Measurements from ENCODE around the gene DUSP9.

DUSP9 gene

DNA sequence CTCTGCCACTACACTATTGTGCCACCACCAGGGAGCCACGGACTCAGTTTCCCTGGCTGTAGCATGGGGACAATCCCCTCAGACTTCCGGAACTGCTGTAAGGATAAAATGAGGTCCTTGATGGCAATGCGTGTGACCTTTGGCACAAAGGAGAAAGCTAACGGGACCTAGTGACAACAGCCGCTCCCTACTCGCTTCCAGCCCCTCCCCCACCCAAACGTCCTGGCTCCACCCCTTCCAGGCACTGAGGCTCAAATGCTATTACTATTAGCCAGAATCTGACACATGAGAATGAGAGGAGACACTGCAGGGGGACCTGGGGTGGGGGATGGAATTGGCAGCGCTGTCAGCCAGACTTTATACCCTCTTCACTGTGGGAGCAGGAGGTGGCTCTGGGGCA lies 5.4 kb upstream of the DUSP9 start:
- Histone ChIP-seq H3K27me3 (ENCODE audit: control insufficient read depth in 2 of 2, insufficient read depth in 2 of 2, low read length in 2 of 2) (peaks cover 19 to 41% of the 10 kb centered on the region in 2 donors), H3K9ac (ENCODE audit: low read depth in 1 of 2, low read length in 2 of 2) (no peak overlapping the region), H3K4me3 (ENCODE audit: low read length in 2 of 2) (no peak overlapping the region), H3K36me3 (ENCODE audit: control insufficient read depth in 2 of 2, insufficient read depth in 2 of 2, low read length in 2 of 2) (no peaks in the 10 kb centered on the region), H3K27ac (ENCODE audit: low read depth in 2 of 2, low read length in 2 of 2) (no peak overlapping the region), H3K4me1 (ENCODE audit: control insufficient read depth in 2 of 2, insufficient read depth in 2 of 2, low read length in 2 of 2) (peaks cover 0 to 4% of the 10 kb centered on the region in 2 donors), H3K9me3 (ENCODE audit: control insufficient read depth in 2 of 2, low read length in 2 of 2) (no peaks in the 10 kb centered on the region)

- Histone ChIP-seq H3K9me3 (ENCODE audit: control insufficient read depth in 2 of 2, low read length in 2 of 2) (no peaks in the 10 kb centered on the region), H3K36me3 (ENCODE audit: control insufficient read depth in 2 of 2, insufficient read depth in 2 of 2, low read length in 2 of 2) (no peaks in the 10 kb centered on the region), H3K4me1 (ENCODE audit: control insufficient read depth in 2 of 2, insufficient read depth in 2 of 2, low read length in 2 of 2) (peaks cover 0 to 4% of the 10 kb centered on the region in 2 donors), H3K27me3 (ENCODE audit: control insufficient read depth in 2 of 2, insufficient read depth in 2 of 2, low read length in 2 of 2) (peaks cover 20 to 43% of the 10 kb centered on the region in 2 donors), H3K27ac (ENCODE audit: low read depth in 2 of 2, low read length in 2 of 2) (no peak overlapping the region), H3K4me3 (ENCODE audit: low read length in 2 of 2) (no peak overlapping the region), H3K9ac (ENCODE audit: low read depth in 1 of 2, low read length in 2 of 2) (no peak overlapping the region)
These were observed 4.8 kb upstream of the DUSP9 start for GRCh38 chrX:153642051-153642654.

DNA sequence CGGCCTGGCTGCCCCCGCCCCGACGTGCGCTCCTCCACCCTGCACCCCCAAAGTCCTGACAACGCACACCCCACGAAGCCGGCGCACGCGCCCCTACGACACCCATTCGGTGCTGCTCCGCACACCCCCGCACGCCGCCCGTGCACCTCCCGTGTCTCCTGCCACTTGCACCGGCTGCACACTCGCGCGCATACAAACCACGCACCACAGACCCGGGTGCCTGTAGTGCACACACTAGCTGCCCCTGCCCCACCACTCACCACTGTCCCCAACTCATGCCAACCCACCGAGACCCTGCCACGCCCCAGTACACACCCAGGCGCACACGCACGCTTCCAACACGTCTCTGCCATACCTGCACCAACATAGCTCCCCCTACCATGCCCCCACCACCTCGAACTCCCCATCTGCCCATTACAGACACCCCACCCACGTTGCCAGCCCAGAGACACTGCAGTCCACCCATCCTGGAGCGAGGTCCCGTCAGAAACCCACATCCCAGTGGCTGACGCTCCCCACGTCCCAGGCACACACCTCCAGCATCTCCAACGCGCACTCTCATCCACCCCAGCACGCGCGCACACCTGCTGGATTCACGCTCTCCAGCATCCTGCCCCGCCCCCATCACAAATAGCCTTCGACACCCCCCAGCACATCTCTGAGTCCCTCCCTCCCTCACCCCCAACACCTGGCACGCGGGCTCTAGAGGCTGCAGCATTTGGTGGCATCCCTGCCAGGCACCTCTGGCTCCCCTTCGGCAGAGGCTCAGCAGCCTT lies 4.2 kb upstream of the DUSP9 start:
- no peak overlapping the region for H3K4me3 ChIP-seq (ENCODE audit: low read length in 2 of 2)
- peaks cover 20 to 43% of the 10 kb centered on the region in 2 donors for H3K27me3 ChIP-seq (ENCODE audit: control insufficient read depth in 2 of 2, insufficient read depth in 2 of 2, low read length in 2 of 2)
- H3K9ac ChIP-seq (ENCODE audit: low read depth in 1 of 2, low read length in 2 of 2), result no peak overlapping the region
- no peaks in the 10 kb centered on the region for H3K36me3 ChIP-seq (ENCODE audit: control insufficient read depth in 2 of 2, insufficient read depth in 2 of 2, low read length in 2 of 2)
- H3K4me1 ChIP-seq (ENCODE audit: control insufficient read depth in 2 of 2, insufficient read depth in 2 of 2, low read length in 2 of 2), result peaks cover 0 to 4% of the 10 kb centered on the region in 2 donors
- no peak overlapping the region for H3K27ac ChIP-seq (ENCODE audit: low read depth in 2 of 2, low read length in 2 of 2)
- H3K9me3 ChIP-seq (ENCODE audit: control insufficient read depth in 2 of 2, low read length in 2 of 2), result no peaks in the 10 kb centered on the region

- no peaks in the 10 kb centered on the region for H3K36me3 ChIP-seq (ENCODE audit: control insufficient read depth in 2 of 2, insufficient read depth in 2 of 2, low read length in 2 of 2)
- peak overlapping the region in 1 of 2 donors; percentile 13 for H3K4me3 ChIP-seq (ENCODE audit: low read length in 2 of 2)
- no peak overlapping the region for H3K27ac ChIP-seq (ENCODE audit: low read depth in 2 of 2, low read length in 2 of 2)
- peaks cover 0 to 4% of the 10 kb centered on the region in 2 donors for H3K4me1 ChIP-seq (ENCODE audit: control insufficient read depth in 2 of 2, insufficient read depth in 2 of 2, low read length in 2 of 2)
- peaks cover 26 to 45% of the 10 kb centered on the region in 2 donors for H3K27me3 ChIP-seq (ENCODE audit: control insufficient read depth in 2 of 2, insufficient read depth in 2 of 2, low read length in 2 of 2)
- no peak overlapping the region for H3K9ac ChIP-seq (ENCODE audit: low read depth in 1 of 2, low read length in 2 of 2)
- no peaks in the 10 kb centered on the region for H3K9me3 ChIP-seq (ENCODE audit: control insufficient read depth in 2 of 2, low read length in 2 of 2)
These were observed 3.3 kb upstream of the DUSP9 start for GRCh38 chrX:153643431-153644351.

DNA sequence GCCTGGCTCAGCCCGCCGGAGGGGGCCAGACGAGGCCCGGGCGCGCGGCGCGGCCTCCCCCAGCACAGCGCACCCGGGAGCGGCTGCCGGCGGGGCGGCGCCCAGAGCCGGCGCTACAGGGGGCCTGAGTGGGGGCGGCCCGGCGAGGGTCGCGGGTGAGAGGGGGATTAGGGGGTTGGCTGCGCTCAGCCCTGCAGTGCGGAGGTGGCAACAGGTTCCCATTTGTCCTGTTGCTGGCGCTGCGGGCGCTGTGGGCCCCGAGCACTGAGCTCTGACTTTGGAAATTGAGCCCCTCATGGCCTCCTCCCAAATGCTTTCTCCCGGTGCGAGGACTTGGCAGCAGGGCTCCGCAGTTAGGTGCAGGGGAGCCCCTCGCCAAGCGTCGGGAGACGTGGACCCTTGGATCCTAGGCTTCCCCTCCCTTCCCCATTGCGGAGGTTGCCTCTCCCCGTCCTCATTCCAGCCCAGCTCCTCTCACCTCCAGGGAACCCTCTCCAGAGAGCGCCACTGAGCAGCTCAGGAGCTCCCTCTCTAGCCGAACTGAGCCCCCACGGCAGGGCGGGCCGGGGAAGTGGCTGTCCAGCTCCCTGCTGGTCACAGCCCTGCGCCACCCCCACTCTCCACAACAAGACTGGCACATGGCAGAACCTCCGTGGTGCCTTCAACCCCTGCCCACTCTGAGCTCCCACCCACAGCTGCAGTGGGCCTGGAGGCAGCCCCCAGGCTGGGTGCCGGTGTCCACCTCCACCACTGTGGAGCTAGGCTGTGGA lies 2.5 kb upstream of the DUSP9 start:
- Histone ChIP-seq H3K27ac (ENCODE audit: low read depth in 2 of 2, low read length in 2 of 2) (no peak overlapping the region), H3K36me3 (ENCODE audit: control insufficient read depth in 2 of 2, insufficient read depth in 2 of 2, low read length in 2 of 2) (no peaks in the 10 kb centered on the region), H3K4me1 (ENCODE audit: control insufficient read depth in 2 of 2, insufficient read depth in 2 of 2, low read length in 2 of 2) (peaks cover 0 to 4% of the 10 kb centered on the region in 2 donors), H3K27me3 (ENCODE audit: control insufficient read depth in 2 of 2, insufficient read depth in 2 of 2, low read length in 2 of 2) (peaks cover 30 to 45% of the 10 kb centered on the region in 2 donors), H3K4me3 (ENCODE audit: low read length in 2 of 2) (no peak overlapping the region), H3K9me3 (ENCODE audit: control insufficient read depth in 2 of 2, low read length in 2 of 2) (no peaks in the 10 kb centered on the region), H3K9ac (ENCODE audit: low read depth in 1 of 2, low read length in 2 of 2) (no peak overlapping the region)

DNA sequence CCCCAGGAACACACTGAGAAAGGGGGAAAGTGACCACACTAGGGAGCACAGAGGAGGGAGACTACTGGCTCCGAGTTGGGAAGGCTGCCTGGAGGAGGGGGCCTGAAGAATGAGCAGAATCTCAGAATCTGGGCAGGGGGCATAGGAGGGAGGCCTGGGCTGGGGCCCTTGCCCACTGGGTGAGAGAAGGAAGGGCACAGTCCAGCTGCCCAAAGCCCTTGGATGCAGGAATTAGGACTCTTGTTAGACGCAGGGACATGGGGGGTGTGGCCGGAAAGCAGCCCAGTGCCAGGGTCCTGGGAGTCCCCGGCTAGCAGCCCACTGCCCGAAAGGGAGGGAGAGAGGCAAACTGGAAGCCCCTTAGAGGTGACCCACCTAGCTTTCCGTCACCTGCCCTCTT lies 1.9 kb upstream of the DUSP9 start:
- Histone ChIP-seq H3K27ac (ENCODE audit: low read depth in 2 of 2, low read length in 2 of 2) (no peak overlapping the region), H3K27me3 (ENCODE audit: control insufficient read depth in 2 of 2, insufficient read depth in 2 of 2, low read length in 2 of 2) (peaks cover 30 to 42% of the 10 kb centered on the region in 2 donors), H3K4me1 (ENCODE audit: control insufficient read depth in 2 of 2, insufficient read depth in 2 of 2, low read length in 2 of 2) (peaks cover 0 to 4% of the 10 kb centered on the region in 2 donors), H3K9ac (ENCODE audit: low read depth in 1 of 2, low read length in 2 of 2) (no peak overlapping the region), H3K36me3 (ENCODE audit: control insufficient read depth in 2 of 2, insufficient read depth in 2 of 2, low read length in 2 of 2) (no peaks in the 10 kb centered on the region), H3K4me3 (ENCODE audit: low read length in 2 of 2) (no peak overlapping the region), H3K9me3 (ENCODE audit: control insufficient read depth in 2 of 2, low read length in 2 of 2) (no peaks in the 10 kb centered on the region)

- H3K36me3 ChIP-seq (ENCODE audit: control insufficient read depth in 2 of 2, insufficient read depth in 2 of 2, low read length in 2 of 2), result no peaks in the 10 kb centered on the region
- H3K9ac ChIP-seq (ENCODE audit: low read depth in 1 of 2, low read length in 2 of 2), result no peak overlapping the region
- H3K27me3 ChIP-seq (ENCODE audit: control insufficient read depth in 2 of 2, insufficient read depth in 2 of 2, low read length in 2 of 2), result peaks cover 28 to 36% of the 10 kb centered on the region in 2 donors
- peaks cover 0 to 4% of the 10 kb centered on the region in 2 donors for H3K4me1 ChIP-seq (ENCODE audit: control insufficient read depth in 2 of 2, insufficient read depth in 2 of 2, low read length in 2 of 2)
- H3K27ac ChIP-seq (ENCODE audit: low read depth in 2 of 2, low read length in 2 of 2), result no peak overlapping the region
- no peaks in the 10 kb centered on the region for H3K9me3 ChIP-seq (ENCODE audit: control insufficient read depth in 2 of 2, low read length in 2 of 2)
- no peak overlapping the region for H3K4me3 ChIP-seq (ENCODE audit: low read length in 2 of 2)
These were observed 998 bp upstream of the DUSP9 start for GRCh38 chrX:153645921-153646488.

- no peaks in the 10 kb centered on the region for H3K36me3 ChIP-seq (ENCODE audit: control insufficient read depth in 2 of 2, insufficient read depth in 2 of 2, low read length in 2 of 2)
- H3K9me3 ChIP-seq (ENCODE audit: control insufficient read depth in 2 of 2, low read length in 2 of 2), result no peaks in the 10 kb centered on the region
- peaks cover 0 to 4% of the 10 kb centered on the region in 2 donors for H3K4me1 ChIP-seq (ENCODE audit: control insufficient read depth in 2 of 2, insufficient read depth in 2 of 2, low read length in 2 of 2)
- no peak overlapping the region for H3K9ac ChIP-seq (ENCODE audit: low read depth in 1 of 2, low read length in 2 of 2)
- H3K27ac ChIP-seq (ENCODE audit: low read depth in 2 of 2, low read length in 2 of 2), result no peak overlapping the region
- H3K4me3 ChIP-seq (ENCODE audit: low read length in 2 of 2), result no peak overlapping the region
- H3K27me3 ChIP-seq (ENCODE audit: control insufficient read depth in 2 of 2, insufficient read depth in 2 of 2, low read length in 2 of 2), result peaks cover 24 to 35% of the 10 kb centered on the region in 2 donors
These were observed 706 bp downstream of the DUSP9 start for GRCh38 chrX:153647461-153648357.
